Measurements from ENCODE around the gene LARGE1. TPM values are rescaled to one million over a fixed set of nuclear protein-coding genes. Genes with fewer than 3 reads are reported as not detected.

LARGE1 gene
- total and polyA plus RNA-seq, 2 of the 13 experiments (the other 11 are each of a cell fraction or from before 2014, with no cell fraction given), result 8.4 to 11.0 TPM

DNA sequence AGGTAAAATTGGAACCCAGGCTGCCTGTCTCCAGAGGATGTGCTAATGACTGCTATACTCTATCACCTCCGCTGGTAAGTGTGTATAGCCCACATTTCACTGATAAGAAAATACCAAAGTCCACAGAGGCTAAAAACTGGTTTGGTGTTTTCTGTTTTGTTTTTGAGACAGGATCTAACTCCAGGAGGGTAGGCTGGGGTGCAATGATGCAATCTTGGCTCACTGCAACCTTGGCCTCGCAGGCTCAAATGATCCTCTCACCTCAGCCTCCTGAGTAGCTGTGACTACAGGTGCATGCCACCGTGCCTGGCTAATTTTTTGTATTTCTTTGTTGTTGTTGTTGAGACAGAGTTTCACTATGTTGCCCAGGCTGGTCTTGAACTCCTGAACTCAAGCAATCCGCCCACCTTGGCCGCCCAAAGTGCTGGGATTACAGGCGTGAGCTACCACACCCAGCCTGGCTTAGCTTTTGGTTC lies 409.8 kb downstream of the LARGE1 start (continued):
- TF ChIP-seq ZNF432 (CRISPR knock-in tag; IDR thresholded peaks at IDR 0.05; ENCODE audit: borderline replicate concordance) (no peak), JARID2 (CRISPR knock-in tag; IDR thresholded peaks at IDR 0.05; ENCODE audit: insufficient replicate concordance) (no peak), ZMAT3 (CRISPR knock-in tag; conservative IDR thresholded peaks at IDR 0.05) (no peak), CEBPG (CRISPR knock-in tag; IDR thresholded peaks at IDR 0.05) (peak; percentile 98), ZNF777 (CRISPR knock-in tag; IDR thresholded peaks at IDR 0.05) (no peak), GTF2F1 (IDR thresholded peaks at IDR 0.05; ENCODE audit: low read length) (no peak), NCOR1 (IDR thresholded peaks at IDR 0.05; ENCODE audit: borderline replicate concordance, low read length) (peak; percentile 72), AKAP8 (CRISPR knock-in tag; IDR thresholded peaks at IDR 0.05) (no peak), SKI (IDR thresholded peaks at IDR 0.05; ENCODE audit: partially characterized antibody) (no peak), ZNF501 (CRISPR knock-in tag; IDR thresholded peaks at IDR 0.05) (no peak), SNAI1 (CRISPR knock-in tag; IDR thresholded peaks at IDR 0.05; ENCODE audit: borderline replicate concordance) (no peak), ZNF180 (CRISPR knock-in tag; IDR thresholded peaks at IDR 0.05; ENCODE audit: borderline replicate concordance, low read depth) (no peak), ZBTB21 (CRISPR knock-in tag; IDR thresholded peaks at IDR 0.05) (no peak), FOXP1 (IDR thresholded peaks at IDR 0.05) (no peak), FOXP1 (CRISPR knock-in tag; IDR thresholded peaks at IDR 0.05) (peak; percentile 83), FOSL2 (CRISPR knock-in tag; IDR thresholded peaks at IDR 0.05) (peak; percentile 56), KLF9 (CRISPR knock-in tag; IDR thresholded peaks at IDR 0.05; ENCODE audit: low read depth) (no peak)
- TF ChIP-seq, protein P1, sequence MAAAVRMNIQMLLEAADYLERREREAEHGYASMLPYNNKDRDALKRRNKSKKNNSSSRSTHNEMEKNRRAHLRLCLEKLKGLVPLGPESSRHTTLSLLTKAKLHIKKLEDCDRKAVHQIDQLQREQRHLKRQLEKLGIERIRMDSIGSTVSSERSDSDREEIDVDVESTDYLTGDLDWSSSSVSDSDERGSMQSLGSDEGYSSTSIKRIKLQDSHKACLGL (CRISPR knock-in tag; IDR thresholded peaks at IDR 0.05), result no peak
- TF ChIP-seq, protein P2, sequence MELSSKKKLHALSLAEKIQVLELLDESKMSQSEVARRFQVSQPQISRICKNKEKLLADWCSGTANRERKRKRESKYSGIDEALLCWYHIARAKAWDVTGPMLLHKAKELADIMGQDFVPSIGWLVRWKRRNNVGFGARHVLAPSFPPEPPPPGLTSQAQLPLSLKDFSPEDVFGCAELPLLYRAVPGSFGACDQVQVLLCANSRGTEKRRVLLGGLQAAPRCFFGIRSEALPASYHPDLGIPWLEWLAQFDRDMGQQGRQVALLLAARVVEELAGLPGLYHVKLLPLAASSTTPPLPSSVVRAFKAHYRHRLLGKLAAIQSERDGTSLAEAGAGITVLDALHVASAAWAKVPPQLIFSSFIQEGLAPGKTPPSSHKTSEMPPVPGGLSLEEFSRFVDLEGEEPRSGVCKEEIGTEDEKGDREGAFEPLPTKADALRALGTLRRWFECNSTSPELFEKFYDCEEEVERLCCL (CRISPR knock-in tag; IDR thresholded peaks at IDR 0.05; ENCODE audit: borderline replicate concordance), result no peak
- TF ChIP-seq, protein P3, sequence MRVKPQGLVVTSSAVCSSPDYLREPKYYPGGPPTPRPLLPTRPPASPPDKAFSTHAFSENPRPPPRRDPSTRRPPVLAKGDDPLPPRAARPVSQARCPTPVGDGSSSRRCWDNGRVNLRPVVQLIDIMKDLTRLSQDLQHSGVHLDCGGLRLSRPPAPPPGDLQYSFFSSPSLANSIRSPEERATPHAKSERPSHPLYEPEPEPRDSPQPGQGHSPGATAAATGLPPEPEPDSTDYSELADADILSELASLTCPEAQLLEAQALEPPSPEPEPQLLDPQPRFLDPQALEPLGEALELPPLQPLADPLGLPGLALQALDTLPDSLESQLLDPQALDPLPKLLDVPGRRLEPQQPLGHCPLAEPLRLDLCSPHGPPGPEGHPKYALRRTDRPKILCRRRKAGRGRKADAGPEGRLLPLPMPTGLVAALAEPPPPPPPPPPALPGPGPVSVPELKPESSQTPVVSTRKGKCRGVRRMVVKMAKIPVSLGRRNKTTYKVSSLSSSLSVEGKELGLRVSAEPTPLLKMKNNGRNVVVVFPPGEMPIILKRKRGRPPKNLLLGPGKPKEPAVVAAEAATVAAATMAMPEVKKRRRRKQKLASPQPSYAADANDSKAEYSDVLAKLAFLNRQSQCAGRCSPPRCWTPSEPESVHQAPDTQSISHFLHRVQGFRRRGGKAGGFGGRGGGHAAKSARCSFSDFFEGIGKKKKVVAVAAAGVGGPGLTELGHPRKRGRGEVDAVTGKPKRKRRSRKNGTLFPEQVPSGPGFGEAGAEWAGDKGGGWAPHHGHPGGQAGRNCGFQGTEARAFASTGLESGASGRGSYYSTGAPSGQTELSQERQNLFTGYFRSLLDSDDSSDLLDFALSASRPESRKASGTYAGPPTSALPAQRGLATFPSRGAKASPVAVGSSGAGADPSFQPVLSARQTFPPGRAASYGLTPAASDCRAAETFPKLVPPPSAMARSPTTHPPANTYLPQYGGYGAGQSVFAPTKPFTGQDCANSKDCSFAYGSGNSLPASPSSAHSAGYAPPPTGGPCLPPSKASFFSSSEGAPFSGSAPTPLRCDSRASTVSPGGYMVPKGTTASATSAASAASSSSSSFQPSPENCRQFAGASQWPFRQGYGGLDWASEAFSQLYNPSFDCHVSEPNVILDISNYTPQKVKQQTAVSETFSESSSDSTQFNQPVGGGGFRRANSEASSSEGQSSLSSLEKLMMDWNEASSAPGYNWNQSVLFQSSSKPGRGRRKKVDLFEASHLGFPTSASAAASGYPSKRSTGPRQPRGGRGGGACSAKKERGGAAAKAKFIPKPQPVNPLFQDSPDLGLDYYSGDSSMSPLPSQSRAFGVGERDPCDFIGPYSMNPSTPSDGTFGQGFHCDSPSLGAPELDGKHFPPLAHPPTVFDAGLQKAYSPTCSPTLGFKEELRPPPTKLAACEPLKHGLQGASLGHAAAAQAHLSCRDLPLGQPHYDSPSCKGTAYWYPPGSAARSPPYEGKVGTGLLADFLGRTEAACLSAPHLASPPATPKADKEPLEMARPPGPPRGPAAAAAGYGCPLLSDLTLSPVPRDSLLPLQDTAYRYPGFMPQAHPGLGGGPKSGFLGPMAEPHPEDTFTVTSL (CRISPR knock-in tag; IDR thresholded peaks at IDR 0.05; ENCODE audit: borderline replicate concordance), result peak; percentile 89; the same call in 1 of the 2 replicates
- TF ChIP-seq, protein P4, sequence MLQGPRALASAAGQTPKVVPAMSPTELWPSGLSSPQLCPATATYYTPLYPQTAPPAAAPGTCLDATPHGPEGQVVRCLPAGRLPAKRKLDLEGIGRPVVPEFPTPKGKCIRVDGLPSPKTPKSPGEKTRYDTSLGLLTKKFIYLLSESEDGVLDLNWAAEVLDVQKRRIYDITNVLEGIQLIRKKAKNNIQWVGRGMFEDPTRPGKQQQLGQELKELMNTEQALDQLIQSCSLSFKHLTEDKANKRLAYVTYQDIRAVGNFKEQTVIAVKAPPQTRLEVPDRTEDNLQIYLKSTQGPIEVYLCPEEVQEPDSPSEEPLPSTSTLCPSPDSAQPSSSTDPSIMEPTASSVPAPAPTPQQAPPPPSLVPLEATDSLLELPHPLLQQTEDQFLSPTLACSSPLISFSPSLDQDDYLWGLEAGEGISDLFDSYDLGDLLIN (CRISPR knock-in tag; IDR thresholded peaks at IDR 0.05; ENCODE audit: borderline replicate concordance), result no peak
- TF ChIP-seq, protein P5, sequence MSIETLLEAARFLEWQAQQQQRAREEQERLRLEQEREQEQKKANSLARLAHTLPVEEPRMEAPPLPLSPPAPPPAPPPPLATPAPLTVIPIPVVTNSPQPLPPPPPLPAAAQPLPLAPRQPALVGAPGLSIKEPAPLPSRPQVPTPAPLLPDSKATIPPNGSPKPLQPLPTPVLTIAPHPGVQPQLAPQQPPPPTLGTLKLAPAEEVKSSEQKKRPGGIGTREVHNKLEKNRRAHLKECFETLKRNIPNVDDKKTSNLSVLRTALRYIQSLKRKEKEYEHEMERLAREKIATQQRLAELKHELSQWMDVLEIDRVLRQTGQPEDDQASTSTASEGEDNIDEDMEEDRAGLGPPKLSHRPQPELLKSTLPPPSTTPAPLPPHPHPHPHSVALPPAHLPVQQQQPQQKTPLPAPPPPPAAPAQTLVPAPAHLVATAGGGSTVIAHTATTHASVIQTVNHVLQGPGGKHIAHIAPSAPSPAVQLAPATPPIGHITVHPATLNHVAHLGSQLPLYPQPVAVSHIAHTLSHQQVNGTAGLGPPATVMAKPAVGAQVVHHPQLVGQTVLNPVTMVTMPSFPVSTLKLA (IDR thresholded peaks at IDR 0.05), result no peak
